Neural cell (in vitro differentiated cells): Measurements from ENCODE around the gene TMEM219. TPM values are rescaled to one million over a fixed set of nuclear protein-coding genes. Genes with fewer than 3 reads are reported as not detected.

Source experiments
- H2AFZ ChIP-seq: fragments of 200-600, 300-800 bp; sonication (generic), shearing (Covaris generic); 2 replicates; pipeline ENCODE4 v1.6.0; 2014; ENCODE audit warnings: low read depth, mild to moderate bottlenecking, antibody characterized with exemption, low read length, moderate library complexity
- H3F3A ChIP-seq: fragments of 200-600 bp; shearing (Covaris generic); 2 replicates; pipeline ENCODE4 v1.6.1; 2016; ENCODE audit warnings: mild to moderate bottlenecking, moderate library complexity, mixed read lengths, antibody characterized with exemption, low read length; ENCODE audit not compliant: insufficient read depth, poor library complexity, severe bottlenecking
- H3K27ac ChIP-seq: fragments of 200-600, 300-800 bp; sonication (generic), shearing (Covaris generic); 2 replicates; pipeline ENCODE4 v1.5.1; 2014; ENCODE audit warnings: mild to moderate bottlenecking, low read length, moderate library complexity
- H3K27me3 ChIP-seq: fragments of 300-800, 200-600 bp; sonication (generic), shearing (Covaris generic); 2 replicates; pipeline ENCODE4 v1.6.0; 2014; ENCODE audit warnings: mild to moderate bottlenecking, low read depth, low read length, moderate library complexity; ENCODE audit not compliant: insufficient read depth
- H3K36me3 ChIP-seq: fragments of 300-800, 200-600 bp; sonication (generic), shearing (Covaris generic); 2 replicates; pipeline ENCODE4 v1.5.1; 2014; ENCODE audit warnings: mild to moderate bottlenecking, antibody characterized with exemption, low read length, moderate library complexity; ENCODE audit not compliant: insufficient read depth
- H3K4me2 ChIP-seq: fragments of 300-800, 200-600 bp; sonication (generic), shearing (Covaris generic); 2 replicates; pipeline ENCODE4 v1.6.0; 2014; ENCODE audit warnings: mild to moderate bottlenecking, low read length
- H3K4me3 ChIP-seq: fragments of 300-800, 200-600 bp; sonication (generic), shearing (Covaris generic); 2 replicates; pipeline ENCODE4 v1.5.1; 2014; ENCODE audit warnings: mild to moderate bottlenecking, low read length, moderate library complexity
- H3K79me2 ChIP-seq: fragments of 200-600 bp; shearing (Covaris generic); replicated peaks from 2 replicates; pipeline ENCODE4 v1.6.0; 2014; ENCODE audit warnings: mild to moderate bottlenecking, low read length, moderate library complexity; ENCODE audit not compliant: insufficient read depth
- H3K9ac ChIP-seq: fragments of 300-800, 200-600 bp; sonication (generic), shearing (Covaris generic); 2 replicates; pipeline ENCODE4 v1.6.1; 2016; ENCODE audit warnings: mild to moderate bottlenecking, low read length, mixed read lengths
- H3K9me2 ChIP-seq: fragments of 200-600 bp; shearing (Covaris generic); 2 replicates; pipeline ENCODE4 v1.6.1; 2016; ENCODE audit warnings: mild to moderate bottlenecking, low read length, mixed read lengths; ENCODE audit not compliant: insufficient read depth
- H3K9me3 ChIP-seq: fragments of 200-600, 300-800 bp; sonication (generic), shearing (Covaris generic); 2 replicates; pipeline ENCODE4 v1.6.1; 2016; ENCODE audit warnings: mild to moderate bottlenecking, mixed run types, low read length, moderate library complexity, mixed read lengths
- H4K20me1 ChIP-seq: fragments of 200-600 bp; shearing (Covaris generic); 2 replicates; pipeline ENCODE4 v1.6.1; 2016; ENCODE audit warnings: mild to moderate bottlenecking, mixed run types; ENCODE audit not compliant: insufficient read depth
- CTCF ChIP-seq: fragments of 450-650 bp; IDR thresholded peaks from 2 replicates; pipeline ENCODE4 v1.5.1; 2014; ENCODE audit warnings: antibody characterized with exemption, mild to moderate bottlenecking, moderate library complexity; ENCODE audit not compliant: poor library complexity, severe bottlenecking
- EP300 ChIP-seq: fragments of 450-650 bp; conservative IDR thresholded peaks from 2 replicates; pipeline ENCODE4 v1.6.1; 2014; ENCODE audit warnings: antibody characterized with exemption, mild to moderate bottlenecking, moderate library complexity; ENCODE audit not compliant: poor library complexity, severe bottlenecking
- EZH2 ChIP-seq: fragments of 200-600, 300-800 bp; shearing (Covaris generic), sonication (generic); IDR thresholded peaks from 2 replicates; pipeline ENCODE4 v1.6.1; 2014; ENCODE audit warnings: antibody characterized with exemption, low read length, borderline replicate concordance, mild to moderate bottlenecking; ENCODE audit not compliant: insufficient read depth, poor library complexity, severe bottlenecking
- MXI1 ChIP-seq: fragments of 450-650 bp; conservative IDR thresholded peaks from 2 replicates; pipeline ENCODE4 v1.6.1; 2014; ENCODE audit warnings: antibody characterized with exemption, mild to moderate bottlenecking; ENCODE audit not compliant: poor library complexity, severe bottlenecking
- POLR2AphosphoS5 ChIP-seq: IDR thresholded peaks from 2 replicates; pipeline ENCODE4 v1.6.1; 2012
- RAD21 ChIP-seq: fragments of 450-650 bp; conservative IDR thresholded peaks from 2 replicates; pipeline ENCODE4 v1.6.1; 2014; ENCODE audit warnings: antibody characterized with exemption, mild to moderate bottlenecking, moderate library complexity
- SMC3 ChIP-seq: fragments of 450-650 bp; conservative IDR thresholded peaks from 2 replicates; pipeline ENCODE4 v1.6.1; 2014; ENCODE audit warnings: antibody characterized with exemption, mild to moderate bottlenecking, moderate library complexity; ENCODE audit not compliant: poor library complexity
- TAF1 ChIP-seq: IDR thresholded peaks from 2 replicates; pipeline ENCODE4 v1.6.1; 2012; ENCODE audit warnings: low read depth
- polyA plus RNA-seq: library from polyadenylated mRNA; depleted of rRNA; stranded (reverse); fragments of >200 nt; gene quantifications from 2 replicates; pipeline ENCODE4 v1.2.3, GENCODE V29; 2014
- TF ChIP-seq, protein P1 (sequence below): IDR thresholded peaks from 2 replicates; pipeline ENCODE4 v1.6.1; 2012; ENCODE audit warnings: borderline replicate concordance

The TMEM219 gene
- polyA plus RNA-seq, 1 donor from 2014 or later = 154 TPM

GRCh38 chr16:29916979-29917378 lies 44.9 kb upstream of the TMEM219 start:
- no peak overlapping the region for H3K27ac ChIP-seq
- TF ChIP-seq POLR2AphosphoS5 = no peak
- TF ChIP-seq EP300 = no peak
- TF ChIP-seq SMC3 = no peak
- TF ChIP-seq TAF1 = no peak
- no peak for TF ChIP-seq MXI1
- no peak for TF ChIP-seq RAD21
- TF ChIP-seq EZH2 = no peak
- TF ChIP-seq, protein P1, sequence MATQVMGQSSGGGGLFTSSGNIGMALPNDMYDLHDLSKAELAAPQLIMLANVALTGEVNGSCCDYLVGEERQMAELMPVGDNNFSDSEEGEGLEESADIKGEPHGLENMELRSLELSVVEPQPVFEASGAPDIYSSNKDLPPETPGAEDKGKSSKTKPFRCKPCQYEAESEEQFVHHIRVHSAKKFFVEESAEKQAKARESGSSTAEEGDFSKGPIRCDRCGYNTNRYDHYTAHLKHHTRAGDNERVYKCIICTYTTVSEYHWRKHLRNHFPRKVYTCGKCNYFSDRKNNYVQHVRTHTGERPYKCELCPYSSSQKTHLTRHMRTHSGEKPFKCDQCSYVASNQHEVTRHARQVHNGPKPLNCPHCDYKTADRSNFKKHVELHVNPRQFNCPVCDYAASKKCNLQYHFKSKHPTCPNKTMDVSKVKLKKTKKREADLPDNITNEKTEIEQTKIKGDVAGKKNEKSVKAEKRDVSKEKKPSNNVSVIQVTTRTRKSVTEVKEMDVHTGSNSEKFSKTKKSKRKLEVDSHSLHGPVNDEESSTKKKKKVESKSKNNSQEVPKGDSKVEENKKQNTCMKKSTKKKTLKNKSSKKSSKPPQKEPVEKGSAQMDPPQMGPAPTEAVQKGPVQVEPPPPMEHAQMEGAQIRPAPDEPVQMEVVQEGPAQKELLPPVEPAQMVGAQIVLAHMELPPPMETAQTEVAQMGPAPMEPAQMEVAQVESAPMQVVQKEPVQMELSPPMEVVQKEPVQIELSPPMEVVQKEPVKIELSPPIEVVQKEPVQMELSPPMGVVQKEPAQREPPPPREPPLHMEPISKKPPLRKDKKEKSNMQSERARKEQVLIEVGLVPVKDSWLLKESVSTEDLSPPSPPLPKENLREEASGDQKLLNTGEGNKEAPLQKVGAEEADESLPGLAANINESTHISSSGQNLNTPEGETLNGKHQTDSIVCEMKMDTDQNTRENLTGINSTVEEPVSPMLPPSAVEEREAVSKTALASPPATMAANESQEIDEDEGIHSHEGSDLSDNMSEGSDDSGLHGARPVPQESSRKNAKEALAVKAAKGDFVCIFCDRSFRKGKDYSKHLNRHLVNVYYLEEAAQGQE = no peak
- TF ChIP-seq CTCF = no peak
- no peaks in the 10 kb centered on the region for H3K27me3 ChIP-seq
- no peaks in the 10 kb centered on the region for H3K9me2 ChIP-seq
- no peaks in the 10 kb centered on the region for H3K9me3 ChIP-seq
- no peaks in the 10 kb centered on the region for H3F3A ChIP-seq
- H2AFZ ChIP-seq = no peak overlapping the region
- H3K9ac ChIP-seq = no peak overlapping the region
- no peaks in the 10 kb centered on the region for H3K36me3 ChIP-seq
- H4K20me1 ChIP-seq = no peaks in the 10 kb centered on the region
- H3K79me2 ChIP-seq = no peaks in the 10 kb centered on the region
- no peak overlapping the region for H3K4me3 ChIP-seq
- H3K4me2 ChIP-seq = no peak overlapping the region

- Histone ChIP-seq H3K4me3 (no peak overlapping the region), H3F3A (no peaks in the 10 kb centered on the region), H3K9ac (no peak overlapping the region), H3K27me3 (no peaks in the 10 kb centered on the region), H3K9me3 (no peaks in the 10 kb centered on the region), H3K9me2 (no peaks in the 10 kb centered on the region), H3K4me2 (no peak overlapping the region), H3K79me2 (peaks cover 7% of the 10 kb centered on the region), H4K20me1 (no peaks in the 10 kb centered on the region), H3K36me3 (no peaks in the 10 kb centered on the region), H3K27ac (no peak overlapping the region), H2AFZ (no peak overlapping the region)
- no peak for TF ChIP-seq RAD21
- TF ChIP-seq, protein P1 = no peak
- no peak for TF ChIP-seq EZH2
- no peak for TF ChIP-seq MXI1
- no peak for TF ChIP-seq TAF1
- no peak for TF ChIP-seq POLR2AphosphoS5
- no peak for TF ChIP-seq SMC3
- TF ChIP-seq EP300 = no peak
- TF ChIP-seq CTCF = no peak
Measured at GRCh38 chr16:29920288-29921033, 41.4 kb upstream of the TMEM219 start.
